CD4-positive, alpha-beta T cell (primary cell): ENCODE results near the gene SOS1. TPM values are rescaled to one million over a fixed set of nuclear protein-coding genes. Genes with fewer than 3 reads are reported as not detected.
"Not testable (repeated sequence)": the region's sequence is repeated elsewhere in the genome, so short reads cannot be mapped to it uniquely, and the experiment has no call there.

Source experiments
- ATAC-seq: fragments of 200-7000 bp; cut with Tn5 transposase; one replicate; pipeline ENCODE4 v1.10.0; 2022; ENCODE audit warnings: mild to moderate bottlenecking; ENCODE audit not compliant: poor library complexity
- CTCF ChIA-PET: fragments of 350-600 bp; sonication (Branson Sonifier 250); formaldehyde crosslinking; loops from one replicate; lab custom pipeline; 2021; ENCODE audit warnings: antibody characterized with exemption, inconsistent platforms; lab: Charles Lee
- POLR2A ChIA-PET: fragments of 350-600 bp; sonication (Branson Sonifier 250); formaldehyde crosslinking; loops from one replicate; lab custom pipeline; 2021; ENCODE audit warnings: antibody characterized with exemption, inconsistent platforms; lab: Charles Lee
- DNase-seq, 14 experiments: peaks; one replicate each; pipeline ENCODE4 v3.0.0-alpha.2; 2013 to 2020; ENCODE audit warnings: mixed read lengths in 2 of 14
- H3K27ac ChIP-seq, 2 donors: one replicate each; pipeline versions ENCODE4 v1.5.1 to v1.7.0; 2013; ENCODE audit warnings: low read length in 2 of 2, low read depth in 1 of 2, mild to moderate bottlenecking in 1 of 2
- H3K27me3 ChIP-seq, 2 experiments: 1 replicate in 1 of 2; 2 replicates in 1 of 2; pipeline versions ENCODE4 v1.6.1 to v1.7.0; 2013; ENCODE audit warnings: low read length in 2 of 2, control low read depth in 1 of 2, mild to moderate bottlenecking in 1 of 2, moderate library complexity in 1 of 2; ENCODE audit not compliant: insufficient read depth in 2 of 2, control insufficient read depth in 1 of 2
- H3K36me3 ChIP-seq: one replicate; pipeline ENCODE4 v1.6.1; 2013; ENCODE audit warnings: low read length, control low read depth; ENCODE audit not compliant: insufficient read depth
- H3K4me1 ChIP-seq: one replicate; pipeline ENCODE4 v1.6.1; 2013; ENCODE audit warnings: low read length, control low read depth; ENCODE audit not compliant: insufficient read depth
- H3K4me3 ChIP-seq: one replicate; pipeline ENCODE4 v1.5.1; 2013; ENCODE audit warnings: mild to moderate bottlenecking, low read length, moderate library complexity
- H3K9me3 ChIP-seq, 2 experiments: 1 replicate in 1 of 2; 2 replicates in 1 of 2; pipeline versions ENCODE4 v1.6.1 to v1.7.0; 2013; ENCODE audit warnings: low read length in 2 of 2, mild to moderate bottlenecking in 2 of 2, control low read depth in 1 of 2, moderate library complexity in 1 of 2; ENCODE audit not compliant: control insufficient read depth in 1 of 2, insufficient read depth in 1 of 2
- H3K27ac Mint-ChIP-seq: one replicate; pipeline ENCODE4 v1.8.0; 2020; ENCODE audit warnings: mixed read lengths
- H3K27me3 Mint-ChIP-seq: one replicate; pipeline ENCODE4 v1.8.0; 2021; ENCODE audit warnings: mixed read lengths
- H3K36me3 Mint-ChIP-seq: one replicate; pipeline ENCODE4 v1.8.0; 2021; ENCODE audit warnings: low read depth, mixed read lengths
- H3K4me1 Mint-ChIP-seq: one replicate; pipeline ENCODE4 v1.8.0; 2021; ENCODE audit warnings: low read depth, mixed read lengths
- H3K4me3 Mint-ChIP-seq: one replicate; pipeline ENCODE4 v1.8.0; 2020; ENCODE audit warnings: mild to moderate bottlenecking, mixed read lengths
- H3K9me3 Mint-ChIP-seq: one replicate; pipeline ENCODE4 v1.8.0; 2020; ENCODE audit warnings: mixed read lengths
- intact Hi-C, 2 experiments: fragments of 100-400 bp; cut with DNase I in 1 of 2; cut with micrococcal nuclease in 1 of 2; formaldehyde crosslinking; loops; one replicate each; pipeline versions ENCODE4 v1.15.1 to v1.9.0; 2023 to 2025; cut with DNase I, micrococcal nuclease
- total RNA-seq, 174 experiments: library from RNA in 2 of 174; stranded (reverse) in 2 of 174; gene quantifications; one replicate each; pipeline ENCODE4 v1.2.3 and lab custom pipeline; 2021 to 2026
- TF ChIP-seq, protein P1 (sequence below): fragments of 200-600 bp; IDR thresholded peaks from one replicate; pipeline ENCODE4 v1.8.0; 2022; ENCODE audit warnings: antibody characterized with exemption, mild to moderate bottlenecking

The SOS1 gene
- total RNA-seq, 2 experiments from 2014 or later: 16.4 to 16.9 TPM

DNA sequence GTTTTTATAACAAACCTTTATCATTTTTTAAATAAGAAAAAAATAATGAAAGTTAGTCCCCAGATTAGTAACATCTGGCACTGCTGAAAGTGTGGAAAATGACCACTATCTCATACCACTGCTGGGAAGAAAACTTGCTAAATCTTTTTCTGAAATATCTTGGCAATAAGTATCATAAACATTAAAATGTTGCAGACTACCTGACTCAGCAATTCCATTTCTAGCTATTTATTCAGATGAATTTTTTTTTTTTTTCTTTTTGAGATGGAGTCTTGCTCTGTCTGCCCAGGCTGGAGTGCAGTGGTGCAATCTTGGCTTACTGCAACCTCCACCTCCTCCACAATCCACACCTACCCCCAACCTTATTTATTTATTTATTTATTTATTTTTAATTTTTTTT, 35.3 kb upstream of the SOS1 start:
- no peak overlapping the region for H3K4me3 Mint-ChIP-seq
- Histone ChIP-seq H3K4me3 (no peak overlapping the region), H3K27me3 (no peaks in the 10 kb centered on the region), H3K36me3 (no peaks in the 10 kb centered on the region), H3K27ac (no peak overlapping the region), H3K9me3 (no peaks in the 10 kb centered on the region), H3K4me1 (no peaks in the 10 kb centered on the region)
- no peak overlapping the region for H3K27ac Mint-ChIP-seq
- ATAC-seq (no peak), DNase-seq (no peak)
- no peaks in the 10 kb centered on the region for H3K4me1 Mint-ChIP-seq
- H3K36me3 Mint-ChIP-seq: no peaks in the 10 kb centered on the region
- intact Hi-C loops: no loop called here
- ChIA-PET POLR2A (no interaction called here), CTCF (interaction anchor here (0.7 kb wide), 1 partner anchor 72 kb away, joined by 5 read pairs; no protein-coding TSS in a partner anchor)
- TF ChIP-seq, protein P1, sequence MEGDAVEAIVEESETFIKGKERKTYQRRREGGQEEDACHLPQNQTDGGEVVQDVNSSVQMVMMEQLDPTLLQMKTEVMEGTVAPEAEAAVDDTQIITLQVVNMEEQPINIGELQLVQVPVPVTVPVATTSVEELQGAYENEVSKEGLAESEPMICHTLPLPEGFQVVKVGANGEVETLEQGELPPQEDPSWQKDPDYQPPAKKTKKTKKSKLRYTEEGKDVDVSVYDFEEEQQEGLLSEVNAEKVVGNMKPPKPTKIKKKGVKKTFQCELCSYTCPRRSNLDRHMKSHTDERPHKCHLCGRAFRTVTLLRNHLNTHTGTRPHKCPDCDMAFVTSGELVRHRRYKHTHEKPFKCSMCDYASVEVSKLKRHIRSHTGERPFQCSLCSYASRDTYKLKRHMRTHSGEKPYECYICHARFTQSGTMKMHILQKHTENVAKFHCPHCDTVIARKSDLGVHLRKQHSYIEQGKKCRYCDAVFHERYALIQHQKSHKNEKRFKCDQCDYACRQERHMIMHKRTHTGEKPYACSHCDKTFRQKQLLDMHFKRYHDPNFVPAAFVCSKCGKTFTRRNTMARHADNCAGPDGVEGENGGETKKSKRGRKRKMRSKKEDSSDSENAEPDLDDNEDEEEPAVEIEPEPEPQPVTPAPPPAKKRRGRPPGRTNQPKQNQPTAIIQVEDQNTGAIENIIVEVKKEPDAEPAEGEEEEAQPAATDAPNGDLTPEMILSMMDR: no peak
- H3K9me3 Mint-ChIP-seq: no peaks in the 10 kb centered on the region
- no peaks in the 10 kb centered on the region for H3K27me3 Mint-ChIP-seq

DNA sequence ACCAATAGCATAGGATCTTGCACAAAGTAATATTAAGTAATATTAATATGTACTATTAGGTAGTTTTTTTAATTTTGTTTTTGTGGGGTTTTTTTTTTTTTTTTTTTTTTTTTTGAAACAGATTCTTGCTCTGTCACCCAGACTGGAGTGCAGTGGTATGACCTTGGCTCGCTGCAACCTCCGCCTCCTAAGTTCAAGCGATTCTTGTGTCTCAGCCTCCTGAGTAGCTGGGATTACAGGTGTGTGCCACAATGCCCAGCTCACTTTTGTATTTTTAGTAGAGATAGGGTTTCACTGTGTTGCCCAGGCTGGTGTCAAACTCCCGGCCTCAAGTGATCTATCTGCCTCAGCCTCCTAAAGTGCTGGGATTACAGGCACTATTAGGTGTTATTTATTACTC, 34.7 kb upstream of the SOS1 start:
- H3K9me3 Mint-ChIP-seq, H3K27ac ChIP-seq, H3K4me3 Mint-ChIP-seq, H3K27ac Mint-ChIP-seq, H3K9me3 ChIP-seq, POLR2A ChIA-PET, H3K36me3 Mint-ChIP-seq, H3K36me3 ChIP-seq, H3K27me3 Mint-ChIP-seq, H3K4me3 ChIP-seq, DNase-seq, ATAC-seq, H3K4me1 Mint-ChIP-seq, H3K27me3 ChIP-seq, H3K4me1 ChIP-seq, intact Hi-C loops: not testable (repeated sequence)
- CTCF ChIA-PET: interaction anchor here (0.7 kb wide), 2 partner anchors 72 to 116 kb away, joined by 3 to 5 read pairs; no protein-coding TSS in a partner anchor

DNA sequence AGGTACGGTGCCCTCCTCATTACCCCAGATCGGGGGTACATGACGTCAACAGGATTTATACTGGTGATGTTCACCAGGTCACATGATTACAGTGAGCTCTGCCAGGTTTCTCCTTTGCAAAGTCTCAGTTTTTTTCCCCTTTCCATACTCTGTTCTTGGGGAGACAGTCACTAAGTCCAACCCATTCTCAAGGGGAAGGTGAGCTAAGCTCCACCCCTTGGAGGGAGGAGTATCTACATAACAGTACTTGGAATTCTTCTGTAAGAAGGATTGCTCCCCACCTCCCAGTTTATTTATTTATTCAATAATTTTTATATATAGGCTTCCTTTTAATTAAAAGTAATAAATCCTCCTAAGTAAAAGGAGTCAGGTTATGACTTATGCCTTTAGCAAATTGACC, 34.1 kb upstream of the SOS1 start:
- H3K27ac Mint-ChIP-seq: no peak overlapping the region
- H3K9me3 ChIP-seq: no peaks in the 10 kb centered on the region
- H3K4me1 Mint-ChIP-seq: no peaks in the 10 kb centered on the region
- ATAC-seq (no peak), DNase-seq (no peak)
- ChIA-PET POLR2A (no interaction called here), CTCF (interaction anchor here (0.7 kb wide), 1 partner anchor 116 kb away, joined by 3 read pairs; no protein-coding TSS in a partner anchor)
- no peaks in the 10 kb centered on the region for H3K36me3 ChIP-seq
- peaks cover 2% of the 10 kb centered on the region for H3K4me1 ChIP-seq
- H3K36me3 Mint-ChIP-seq: no peaks in the 10 kb centered on the region
- H3K27me3 Mint-ChIP-seq: no peaks in the 10 kb centered on the region
- no peak overlapping the region for H3K27ac ChIP-seq
- intact Hi-C loops: no loop called here
- no peak overlapping the region for H3K4me3 ChIP-seq
- no peak overlapping the region for H3K4me3 Mint-ChIP-seq
- TF ChIP-seq, protein P1: no peak
- no peaks in the 10 kb centered on the region for H3K9me3 Mint-ChIP-seq
- H3K27me3 ChIP-seq: no peaks in the 10 kb centered on the region

DNA sequence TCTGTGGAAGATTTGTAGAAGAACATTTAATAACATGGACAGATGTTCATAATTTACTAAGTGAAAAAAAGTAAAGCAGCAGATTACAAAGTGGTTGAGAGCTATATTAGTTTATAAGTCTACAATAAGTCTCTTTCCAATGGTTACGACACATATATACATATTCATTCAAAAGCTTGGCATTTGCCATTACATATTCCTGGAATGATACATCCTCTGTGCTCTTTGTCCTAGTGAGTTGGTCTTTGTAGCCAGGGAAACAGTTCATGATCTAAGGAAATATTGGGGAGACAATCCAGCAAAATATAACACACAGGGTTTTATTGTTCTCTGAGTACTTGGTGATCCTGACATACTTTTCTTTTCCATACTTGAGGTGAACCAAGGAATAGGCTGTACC, 32.5 kb upstream of the SOS1 start:
- DNase-seq: no peak
- Histone ChIP-seq H3K9me3 (no peaks in the 10 kb centered on the region), H3K4me3 (no peak overlapping the region), H3K27me3 (no peaks in the 10 kb centered on the region), H3K36me3 (no peaks in the 10 kb centered on the region), H3K27ac (no peak overlapping the region), H3K4me1 (peaks cover 2% of the 10 kb centered on the region)
- intact Hi-C loops: no loop called here
- Mint-ChIP-seq H3K9me3 (no peaks in the 10 kb centered on the region), H3K27ac (no peak overlapping the region), H3K4me1 (no peaks in the 10 kb centered on the region), H3K27me3 (no peaks in the 10 kb centered on the region), H3K36me3 (no peaks in the 10 kb centered on the region), H3K4me3 (no peak overlapping the region)
- TF ChIP-seq, protein P1: no peak
- POLR2A ChIA-PET: no interaction called here
- CTCF ChIA-PET: no interaction called here
- ATAC-seq: no peak
